ENCODE results near the gene HOATZ.

Gene HOATZ

GRCh38 chr11:111549869-111550203 lies 35.3 kb downstream of the HOATZ start:
- TF ChIP-seq SUZ12 (IDR thresholded peaks at IDR 0.05) (no peak), FOXM1 (IDR thresholded peaks at IDR 0.05; ENCODE audit: borderline replicate concordance) (no peak), ELF4 (IDR thresholded peaks at IDR 0.05) (no peak), FOXK2 (IDR thresholded peaks at IDR 0.05) (no peak), L3MBTL2 (conservative IDR thresholded peaks at IDR 0.05) (no peak), PKNOX1 (IDR thresholded peaks at IDR 0.05) (no peak)
- ChIA-PET POLR2A (no interaction called here), CTCF (no interaction called here)
- no peak for DNase-seq (ENCODE audit: extremely low spot score)

DNA sequence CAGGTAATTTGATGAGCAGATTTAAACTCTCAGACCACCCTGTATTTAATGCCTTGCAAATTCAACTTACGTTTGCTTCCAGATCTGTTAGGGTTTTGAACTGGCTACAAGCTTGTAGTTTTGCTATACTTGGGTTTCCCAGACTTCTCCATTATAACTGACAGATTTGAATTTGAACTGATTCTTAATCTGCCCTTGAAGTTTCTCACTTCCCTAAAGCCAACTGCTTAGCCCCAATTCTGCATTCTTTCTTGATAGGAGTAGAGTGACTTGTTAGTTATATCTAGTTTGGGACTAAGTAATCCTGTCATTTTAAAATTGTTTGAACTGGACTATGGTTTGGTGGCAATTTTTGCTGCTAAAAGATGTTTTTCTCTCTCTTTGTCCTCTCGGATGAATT lies 35.7 kb downstream of the HOATZ start:
- ChIA-PET CTCF (no interaction called here), POLR2A (no interaction called here)
- TF ChIP-seq FOXM1 (IDR thresholded peaks at IDR 0.05; ENCODE audit: borderline replicate concordance), result no peak
- TF ChIP-seq ARNT (IDR thresholded peaks at IDR 0.05), result no peak
- TF ChIP-seq PKNOX1 (IDR thresholded peaks at IDR 0.05), result no peak
- no peak for TF ChIP-seq ZNF384 (IDR thresholded peaks at IDR 0.05)
- TF ChIP-seq FOXK2 (IDR thresholded peaks at IDR 0.05), result no peak
- TF ChIP-seq ELF4 (IDR thresholded peaks at IDR 0.05), result no peak
- no peak for TF ChIP-seq LEF1 (IDR thresholded peaks at IDR 0.05; ENCODE audit: borderline replicate concordance)
- TF ChIP-seq NFRKB (IDR thresholded peaks at IDR 0.05), result no peak
- no peak for TF ChIP-seq FOXA1 (IDR thresholded peaks at IDR 0.05)
- TF ChIP-seq CTBP1 (IDR thresholded peaks at IDR 0.05; ENCODE audit: borderline replicate concordance), result no peak
- TF ChIP-seq SP1 (IDR thresholded peaks at IDR 0.05), result no peak
- no peak for TF ChIP-seq HDGF (IDR thresholded peaks at IDR 0.05; ENCODE audit: borderline replicate concordance)
- no peak for TF ChIP-seq SUZ12 (IDR thresholded peaks at IDR 0.05)
- TF ChIP-seq L3MBTL2 (conservative IDR thresholded peaks at IDR 0.05), result no peak
- no peak for TF ChIP-seq BHLHE40 (IDR thresholded peaks at IDR 0.05; ENCODE audit: borderline replicate concordance)
- TF ChIP-seq TARDBP (IDR thresholded peaks at IDR 0.05), result no peak
- DNase-seq (ENCODE audit: extremely low spot score), result no peak

DNA sequence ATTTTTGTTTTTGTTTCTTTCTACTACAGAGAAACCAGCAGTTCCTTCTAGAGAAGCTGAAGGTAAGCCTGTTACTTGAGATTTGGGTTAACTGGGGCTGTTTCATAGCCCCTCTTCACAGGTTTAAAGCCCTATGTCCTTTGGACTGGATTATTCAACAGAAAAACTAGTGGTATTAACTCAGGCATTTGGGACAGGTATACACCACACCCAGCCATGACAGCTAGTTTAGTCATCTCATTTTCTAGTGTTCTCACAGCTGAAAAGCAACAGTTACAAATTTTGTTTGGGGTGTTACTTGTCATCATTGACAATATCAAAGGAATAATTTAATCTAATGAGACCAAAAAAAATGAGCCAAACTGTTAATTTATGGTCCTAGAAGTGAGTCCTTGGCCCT lies 40.0 kb downstream of the HOATZ start:
- TF ChIP-seq ARNT (IDR thresholded peaks at IDR 0.05), result no peak
- TF ChIP-seq LEF1 (IDR thresholded peaks at IDR 0.05; ENCODE audit: borderline replicate concordance), result no peak
- TF ChIP-seq NFRKB (IDR thresholded peaks at IDR 0.05), result no peak
- TF ChIP-seq L3MBTL2 (conservative IDR thresholded peaks at IDR 0.05), result no peak
- POLR2A ChIA-PET, result no interaction called here
- CTCF ChIA-PET, result interaction anchor here (1.0 kb wide), 1 partner anchor 127 kb away, joined by 3 read pairs; no protein-coding TSS in a partner anchor
- DNase-seq (ENCODE audit: extremely low spot score), result no peak

DNA sequence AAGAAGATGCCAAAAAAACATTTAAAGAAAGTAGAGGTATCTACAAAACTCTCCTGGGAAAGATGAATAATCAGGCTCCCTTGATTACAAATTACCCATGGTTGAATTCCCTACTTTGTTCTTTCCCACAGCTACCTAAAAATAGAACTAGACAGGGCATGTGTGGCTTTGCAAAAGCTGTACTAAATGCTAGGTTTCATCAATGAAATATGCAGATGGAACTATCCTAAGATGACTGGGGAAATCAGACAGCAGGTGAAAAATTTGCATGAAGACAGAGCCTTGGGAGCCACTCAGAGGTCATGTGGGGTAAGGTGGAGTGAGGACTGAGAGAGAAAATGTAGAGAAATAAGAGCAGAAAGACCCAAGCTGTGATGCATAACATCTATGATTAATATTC lies 40.7 kb downstream of the HOATZ start:
- ChIA-PET POLR2A (no interaction called here), CTCF (interaction anchor here (0.6 kb wide), 1 partner anchor 62 kb away, joined by 3 read pairs; no protein-coding TSS in a partner anchor)
- TF ChIP-seq PKNOX1 (IDR thresholded peaks at IDR 0.05) (no peak), BHLHE40 (IDR thresholded peaks at IDR 0.05; ENCODE audit: borderline replicate concordance) (no peak), ARNT (IDR thresholded peaks at IDR 0.05) (no peak), TARDBP (IDR thresholded peaks at IDR 0.05) (no peak)
- DNase-seq (ENCODE audit: extremely low spot score), result no peak

- TF ChIP-seq L3MBTL2 (conservative IDR thresholded peaks at IDR 0.05) (no peak), SP1 (IDR thresholded peaks at IDR 0.05) (no peak), TARDBP (IDR thresholded peaks at IDR 0.05) (no peak), ELF4 (IDR thresholded peaks at IDR 0.05) (no peak), BHLHE40 (IDR thresholded peaks at IDR 0.05; ENCODE audit: borderline replicate concordance) (no peak), LEF1 (IDR thresholded peaks at IDR 0.05; ENCODE audit: borderline replicate concordance) (no peak), NFRKB (IDR thresholded peaks at IDR 0.05) (no peak), CTBP1 (IDR thresholded peaks at IDR 0.05; ENCODE audit: borderline replicate concordance) (no peak), FOXK2 (IDR thresholded peaks at IDR 0.05) (no peak)
- ChIA-PET POLR2A (no interaction called here), CTCF (no interaction called here)
- DNase-seq (ENCODE audit: extremely low spot score), result no peak
These were observed 43.0 kb downstream of the HOATZ start for GRCh38 chr11:111557425-111558111.

DNA sequence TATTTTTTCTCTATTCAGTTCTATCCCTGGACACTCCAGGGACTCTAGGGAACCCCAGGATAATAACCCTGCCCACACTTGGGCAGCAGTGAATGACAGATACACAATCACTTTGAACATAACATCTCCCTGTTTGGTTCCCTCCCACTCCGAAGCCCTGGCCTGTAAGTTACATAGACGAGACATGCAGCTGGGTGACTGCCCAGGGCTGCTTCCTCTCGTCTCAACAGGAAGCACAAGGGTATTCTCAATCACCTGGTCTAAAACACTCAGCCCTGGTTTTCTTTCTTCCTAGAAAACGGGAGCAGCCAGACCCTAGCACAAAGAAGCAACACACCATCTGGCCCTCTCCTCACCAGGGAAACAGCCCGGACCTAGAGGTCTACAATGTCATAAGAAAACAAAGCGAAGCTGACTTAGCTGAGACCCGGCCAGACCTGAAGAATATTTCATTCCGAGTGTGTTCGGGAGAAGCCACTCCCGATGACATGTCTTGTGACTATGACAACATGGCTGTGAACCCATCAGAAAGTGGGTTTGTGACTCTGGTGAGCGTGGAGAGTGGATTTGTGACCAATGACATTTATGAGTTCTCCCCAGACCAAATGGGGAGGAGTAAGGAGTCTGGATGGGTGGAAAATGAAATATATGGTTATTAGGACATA lies 45.4 kb downstream of the HOATZ start:
- no peak for TF ChIP-seq TARDBP (IDR thresholded peaks at IDR 0.05)
- no peak for TF ChIP-seq HDGF (IDR thresholded peaks at IDR 0.05; ENCODE audit: borderline replicate concordance)
- TF ChIP-seq SP1 (IDR thresholded peaks at IDR 0.05), result no peak
- no peak for TF ChIP-seq BHLHE40 (IDR thresholded peaks at IDR 0.05; ENCODE audit: borderline replicate concordance)
- no peak for TF ChIP-seq FOXK2 (IDR thresholded peaks at IDR 0.05)
- TF ChIP-seq NFRKB (IDR thresholded peaks at IDR 0.05), result no peak
- TF ChIP-seq LEF1 (IDR thresholded peaks at IDR 0.05; ENCODE audit: borderline replicate concordance), result no peak
- no peak for TF ChIP-seq ELF4 (IDR thresholded peaks at IDR 0.05)
- TF ChIP-seq SUZ12 (IDR thresholded peaks at IDR 0.05), result no peak
- no peak for TF ChIP-seq FOXM1 (IDR thresholded peaks at IDR 0.05; ENCODE audit: borderline replicate concordance)
- TF ChIP-seq FOXA1 (IDR thresholded peaks at IDR 0.05), result no peak
- no peak for TF ChIP-seq PKNOX1 (IDR thresholded peaks at IDR 0.05)
- TF ChIP-seq CTBP1 (IDR thresholded peaks at IDR 0.05; ENCODE audit: borderline replicate concordance), result no peak
- TF ChIP-seq ARNT (IDR thresholded peaks at IDR 0.05), result no peak
- TF ChIP-seq L3MBTL2 (conservative IDR thresholded peaks at IDR 0.05), result no peak
- CTCF ChIA-PET, result no interaction called here
- POLR2A ChIA-PET, result no interaction called here

More for the DNA sequence above, 45.4 kb downstream of the HOATZ start:
- DNase-seq (ENCODE audit: extremely low spot score), result no peak

Data from HEK293T (cell line).